Measurements from ENCODE around the gene PDK2.

PDK2 gene

GRCh38 chr17:50125420-50125997 lies 30.4 kb downstream of the PDK2 start:
- H3K9me2 ChIP-seq (replicated peaks; ENCODE audit: insufficient read depth, low read length): no peaks in the 10 kb centered on the region
- no peak overlapping the region for H3K4me2 ChIP-seq (ENCODE audit: low read depth, low read length, poor library complexity, severe bottlenecking)
- H3K79me2 ChIP-seq (ENCODE audit: insufficient read depth, low read length): no peaks in the 10 kb centered on the region
- no peak for TF ChIP-seq CTCF (IDR thresholded peaks at IDR 0.05; ENCODE audit: insufficient read depth, low read length, poor library complexity, severe bottlenecking)
- TF ChIP-seq EZH2phosphoT487 (conservative IDR thresholded peaks at IDR 0.05; ENCODE audit: low read length): no peak
- no peaks in the 10 kb centered on the region for H3K9me3 ChIP-seq (ENCODE audit: insufficient read depth, low read length)
- no peak overlapping the region for H3K9ac ChIP-seq (ENCODE audit: low read length)
- no peaks in the 10 kb centered on the region for H3K27me3 ChIP-seq (ENCODE audit: low read length)
- no peak overlapping the region for H3K27ac ChIP-seq (ENCODE audit: low read depth, low read length)
- no peaks in the 10 kb centered on the region for H3K36me3 ChIP-seq (ENCODE audit: low read length)
- no peaks in the 10 kb centered on the region for H3F3A ChIP-seq (ENCODE audit: insufficient read depth)
- H3K4me3 ChIP-seq (ENCODE audit: insufficient read depth, low read length, poor library complexity, severe bottlenecking): no peak overlapping the region
- no peak overlapping the region for H2AFZ ChIP-seq (ENCODE audit: low read depth, low read length, severe bottlenecking)
- no peaks in the 10 kb centered on the region for H4K20me1 ChIP-seq (ENCODE audit: low read depth, low read length)

GRCh38 chr17:50127697-50128361 lies 32.7 kb downstream of the PDK2 start:
- Histone ChIP-seq H3K4me2 (ENCODE audit: low read depth, low read length, poor library complexity, severe bottlenecking) (no peak overlapping the region), H3K27me3 (ENCODE audit: low read length) (no peaks in the 10 kb centered on the region), H3K9me3 (ENCODE audit: insufficient read depth, low read length) (no peaks in the 10 kb centered on the region), H3K27ac (ENCODE audit: low read depth, low read length) (no peak overlapping the region), H3K36me3 (ENCODE audit: low read length) (no peaks in the 10 kb centered on the region), H3K9ac (ENCODE audit: low read length) (no peak overlapping the region), H3F3A (ENCODE audit: insufficient read depth) (no peaks in the 10 kb centered on the region), H3K79me2 (ENCODE audit: insufficient read depth, low read length) (no peaks in the 10 kb centered on the region), H3K4me3 (ENCODE audit: insufficient read depth, low read length, poor library complexity, severe bottlenecking) (no peak overlapping the region), H2AFZ (ENCODE audit: low read depth, low read length, severe bottlenecking) (no peak overlapping the region), H4K20me1 (ENCODE audit: low read depth, low read length) (no peaks in the 10 kb centered on the region), H3K9me2 (replicated peaks; ENCODE audit: insufficient read depth, low read length) (no peaks in the 10 kb centered on the region)
- no peak for TF ChIP-seq EZH2phosphoT487 (conservative IDR thresholded peaks at IDR 0.05; ENCODE audit: low read length)
- no peak for TF ChIP-seq CTCF (IDR thresholded peaks at IDR 0.05; ENCODE audit: insufficient read depth, low read length, poor library complexity, severe bottlenecking)

- Histone ChIP-seq H3K4me3 (ENCODE audit: insufficient read depth, low read length, poor library complexity, severe bottlenecking) (no peak overlapping the region), H3K27ac (ENCODE audit: low read depth, low read length) (no peak overlapping the region), H3K4me2 (ENCODE audit: low read depth, low read length, poor library complexity, severe bottlenecking) (no peak overlapping the region)
Observed at GRCh38 chr17:50128441-50129352, 33.5 kb downstream of the PDK2 start.

More at GRCh38 chr17:50128441-50129352, 33.5 kb downstream of the PDK2 start:
- H2AFZ ChIP-seq (ENCODE audit: low read depth, low read length, severe bottlenecking): no peak overlapping the region
- H3F3A ChIP-seq (ENCODE audit: insufficient read depth): 0 out of 2 replicates have a peak, but pooled peaks cover 4% of the 10 kb centered on the region
- no peak overlapping the region for H3K9ac ChIP-seq (ENCODE audit: low read length)
- no peaks in the 10 kb centered on the region for H3K9me3 ChIP-seq (ENCODE audit: insufficient read depth, low read length)
- H4K20me1 ChIP-seq (ENCODE audit: low read depth, low read length): no peaks in the 10 kb centered on the region
- no peaks in the 10 kb centered on the region for H3K27me3 ChIP-seq (ENCODE audit: low read length)
- no peaks in the 10 kb centered on the region for H3K79me2 ChIP-seq (ENCODE audit: insufficient read depth, low read length)
- H3K9me2 ChIP-seq (replicated peaks; ENCODE audit: insufficient read depth, low read length): no peaks in the 10 kb centered on the region
- TF ChIP-seq EZH2phosphoT487 (conservative IDR thresholded peaks at IDR 0.05; ENCODE audit: low read length) (no peak), CTCF (IDR thresholded peaks at IDR 0.05; ENCODE audit: insufficient read depth, low read length, poor library complexity, severe bottlenecking) (no peak)
- H3K36me3 ChIP-seq (ENCODE audit: low read length): no peaks in the 10 kb centered on the region
